ENCODE results near the gene JADE2. TPM values are rescaled to one million over a fixed set of nuclear protein-coding genes. Genes with fewer than 3 reads are reported as not detected.

JADE2 gene
- total RNA-seq, 1 donor from 2014 or later: 76.8 TPM

GRCh38 chr5:134575316-134575715, 49.8 kb downstream of the JADE2 start:
- Mint-ChIP-seq H3K27ac (peak overlapping the region; percentile 43), H3K4me3 (ENCODE audit: low read depth) (no peak overlapping the region), H3K27me3 (ENCODE audit: low read depth) (no peaks in the 10 kb centered on the region), H3K9me3 (no peaks in the 10 kb centered on the region), H3K4me1 (ENCODE audit: low read depth) (peaks cover 4% of the 10 kb centered on the region), H3K36me3 (ENCODE audit: low read depth) (peaks cover 80% of the 10 kb centered on the region)
- no peak for DNase-seq (ENCODE audit: low spot score)
- intact Hi-C loops (cut with micrococcal nuclease): loop anchor here (5.0 kb wide), 1 partner anchor 48 kb away; the partner anchor contains the start of gene JADE2

GRCh38 chr5:134576386-134577021, 51.0 kb downstream of the JADE2 start:
- H3K4me3 Mint-ChIP-seq (ENCODE audit: low read depth): no peak overlapping the region
- H3K4me1 Mint-ChIP-seq (ENCODE audit: low read depth): peaks cover 4% of the 10 kb centered on the region
- H3K27me3 Mint-ChIP-seq (ENCODE audit: low read depth): no peaks in the 10 kb centered on the region
- H3K36me3 Mint-ChIP-seq (ENCODE audit: low read depth): peaks cover 77% of the 10 kb centered on the region
- DNase-seq (ENCODE audit: low spot score): no peak
- H3K9me3 Mint-ChIP-seq: no peaks in the 10 kb centered on the region
- intact Hi-C loops (cut with micrococcal nuclease): loop anchor here (5.0 kb wide), 1 partner anchor 49 kb away; the partner anchor contains the start of gene JADE2
- H3K27ac Mint-ChIP-seq: no peak overlapping the region

GRCh38 chr5:134577022-134577795, 51.7 kb downstream of the JADE2 start:
- Mint-ChIP-seq H3K9me3 (no peaks in the 10 kb centered on the region), H3K4me3 (ENCODE audit: low read depth) (no peak overlapping the region), H3K36me3 (ENCODE audit: low read depth) (peaks cover 71% of the 10 kb centered on the region), H3K4me1 (ENCODE audit: low read depth) (peaks cover 4% of the 10 kb centered on the region), H3K27ac (no peak overlapping the region), H3K27me3 (ENCODE audit: low read depth) (no peaks in the 10 kb centered on the region)
- no peak for DNase-seq (ENCODE audit: low spot score)
- intact Hi-C loops (cut with micrococcal nuclease): loop anchor here (5.0 kb wide), 1 partner anchor 50 kb away; the partner anchor contains the start of gene JADE2

- H3K9me3 Mint-ChIP-seq: no peaks in the 10 kb centered on the region
- H3K36me3 Mint-ChIP-seq (ENCODE audit: low read depth): peaks cover 63% of the 10 kb centered on the region
- intact Hi-C loops (cut with micrococcal nuclease): loop anchor here (5.0 kb wide), 1 partner anchor 51 kb away; the partner anchor contains the start of gene JADE2
- no peak overlapping the region for H3K4me3 Mint-ChIP-seq (ENCODE audit: low read depth)
- no peak overlapping the region for H3K27ac Mint-ChIP-seq
- peaks cover 4% of the 10 kb centered on the region for H3K4me1 Mint-ChIP-seq (ENCODE audit: low read depth)
- DNase-seq (ENCODE audit: low spot score): peak; percentile 63
- no peaks in the 10 kb centered on the region for H3K27me3 Mint-ChIP-seq (ENCODE audit: low read depth)
Observed at GRCh38 chr5:134577796-134578577, 52.5 kb downstream of the JADE2 start.

- H3K4me3 Mint-ChIP-seq (ENCODE audit: low read depth): no peak overlapping the region
- H3K36me3 Mint-ChIP-seq (ENCODE audit: low read depth): peaks cover 56% of the 10 kb centered on the region
- H3K4me1 Mint-ChIP-seq (ENCODE audit: low read depth): peaks cover 4% of the 10 kb centered on the region
- no peak overlapping the region for H3K27ac Mint-ChIP-seq
- DNase-seq (ENCODE audit: low spot score): no peak
- H3K9me3 Mint-ChIP-seq: no peaks in the 10 kb centered on the region
- no peaks in the 10 kb centered on the region for H3K27me3 Mint-ChIP-seq (ENCODE audit: low read depth)
- intact Hi-C loops (cut with micrococcal nuclease): loop anchor here (5.0 kb wide), 1 partner anchor 51 kb away; the partner anchor contains the start of gene JADE2
Observed at GRCh38 chr5:134578578-134579283, 53.3 kb downstream of the JADE2 start.

- no peaks in the 10 kb centered on the region for H3K27me3 Mint-ChIP-seq (ENCODE audit: low read depth)
- peaks cover 4% of the 10 kb centered on the region for H3K4me1 Mint-ChIP-seq (ENCODE audit: low read depth)
- H3K4me3 Mint-ChIP-seq (ENCODE audit: low read depth): no peak overlapping the region
- intact Hi-C loops (cut with micrococcal nuclease): loop anchor here (5.0 kb wide), 1 partner anchor 52 kb away; the partner anchor contains the start of gene JADE2
- no peaks in the 10 kb centered on the region for H3K9me3 Mint-ChIP-seq
- no peak overlapping the region for H3K27ac Mint-ChIP-seq
- no peak for DNase-seq (ENCODE audit: low spot score)
- peaks cover 51% of the 10 kb centered on the region for H3K36me3 Mint-ChIP-seq (ENCODE audit: low read depth)
Observed at GRCh38 chr5:134579284-134579771, 53.9 kb downstream of the JADE2 start.

- intact Hi-C loops (cut with micrococcal nuclease): no loop called here
- H3K27me3 Mint-ChIP-seq (ENCODE audit: low read depth): no peaks in the 10 kb centered on the region
- DNase-seq (ENCODE audit: low spot score): no peak
- H3K9me3 Mint-ChIP-seq: no peaks in the 10 kb centered on the region
- H3K4me3 Mint-ChIP-seq (ENCODE audit: low read depth): no peak overlapping the region
- H3K36me3 Mint-ChIP-seq (ENCODE audit: low read depth): peaks cover 46% of the 10 kb centered on the region
- H3K27ac Mint-ChIP-seq: no peak overlapping the region
- peaks cover 4% of the 10 kb centered on the region for H3K4me1 Mint-ChIP-seq (ENCODE audit: low read depth)
Observed at GRCh38 chr5:134580001-134580460, 54.6 kb downstream of the JADE2 start.

- Mint-ChIP-seq H3K4me1 (ENCODE audit: low read depth) (peaks cover 4% of the 10 kb centered on the region), H3K36me3 (ENCODE audit: low read depth) (peaks cover 36% of the 10 kb centered on the region), H3K27ac (no peak overlapping the region), H3K27me3 (ENCODE audit: low read depth) (no peaks in the 10 kb centered on the region), H3K9me3 (no peaks in the 10 kb centered on the region), H3K4me3 (ENCODE audit: low read depth) (no peak overlapping the region)
- DNase-seq (ENCODE audit: low spot score): no peak
- intact Hi-C loops (cut with micrococcal nuclease): no loop called here
Observed at GRCh38 chr5:134581241-134581981, 55.9 kb downstream of the JADE2 start.

- Mint-ChIP-seq H3K4me1 (ENCODE audit: low read depth) (peaks cover 11% of the 10 kb centered on the region), H3K27me3 (ENCODE audit: low read depth) (no peaks in the 10 kb centered on the region), H3K9me3 (no peaks in the 10 kb centered on the region), H3K4me3 (ENCODE audit: low read depth) (no peak overlapping the region), H3K36me3 (ENCODE audit: low read depth) (peaks cover 31% of the 10 kb centered on the region), H3K27ac (no peak overlapping the region)
- intact Hi-C loops (cut with micrococcal nuclease): no loop called here
- no peak for DNase-seq (ENCODE audit: low spot score)
Observed at GRCh38 chr5:134582281-134582680, 56.8 kb downstream of the JADE2 start.

GRCh38 chr5:134582941-134583340, 57.5 kb downstream of the JADE2 start:
- Mint-ChIP-seq H3K4me3 (ENCODE audit: low read depth) (no peak overlapping the region), H3K27ac (no peak overlapping the region), H3K4me1 (ENCODE audit: low read depth) (peaks cover 7% of the 10 kb centered on the region), H3K27me3 (ENCODE audit: low read depth) (no peaks in the 10 kb centered on the region), H3K36me3 (ENCODE audit: low read depth) (peaks cover 27% of the 10 kb centered on the region), H3K9me3 (no peaks in the 10 kb centered on the region)
- intact Hi-C loops (cut with micrococcal nuclease): no loop called here
- no peak for DNase-seq (ENCODE audit: low spot score)

- H3K27ac Mint-ChIP-seq: no peak overlapping the region
- H3K36me3 Mint-ChIP-seq (ENCODE audit: low read depth): peaks cover 18% of the 10 kb centered on the region
- H3K4me3 Mint-ChIP-seq (ENCODE audit: low read depth): no peak overlapping the region
- H3K27me3 Mint-ChIP-seq (ENCODE audit: low read depth): no peaks in the 10 kb centered on the region
- DNase-seq (ENCODE audit: low spot score): no peak
- H3K4me1 Mint-ChIP-seq (ENCODE audit: low read depth): peaks cover 7% of the 10 kb centered on the region
- intact Hi-C loops (cut with micrococcal nuclease): no loop called here
- no peaks in the 10 kb centered on the region for H3K9me3 Mint-ChIP-seq
Observed at GRCh38 chr5:134583766-134584165, 58.3 kb downstream of the JADE2 start.

Data from activated T-helper 2 cell treated with anti-CD3 and anti-CD28 coated beads, Interferon-gamma antibody, Interleukin-2, Interleukin-4, amounts not matched to agents 10 μg/mL and 5 μg/mL and 100 μg/mL, durations not matched to agents 14 hours and 24 hours and 36 hours (primary cell).